Embryonic facial prominence (tissue), 1 donor: Measurements from ENCODE around the gene RFFL.
"Not testable (repeated sequence)": the region's sequence is repeated elsewhere in the genome, so short reads cannot be mapped to it uniquely, and the experiment has no call there.

ENCODE experiments used
- DNase-seq: peaks from one replicate; pipeline ENCODE4 v3.0.0-alpha.2; 2016; ENCODE audit errors: extremely low spot score

RFFL gene

DNA sequence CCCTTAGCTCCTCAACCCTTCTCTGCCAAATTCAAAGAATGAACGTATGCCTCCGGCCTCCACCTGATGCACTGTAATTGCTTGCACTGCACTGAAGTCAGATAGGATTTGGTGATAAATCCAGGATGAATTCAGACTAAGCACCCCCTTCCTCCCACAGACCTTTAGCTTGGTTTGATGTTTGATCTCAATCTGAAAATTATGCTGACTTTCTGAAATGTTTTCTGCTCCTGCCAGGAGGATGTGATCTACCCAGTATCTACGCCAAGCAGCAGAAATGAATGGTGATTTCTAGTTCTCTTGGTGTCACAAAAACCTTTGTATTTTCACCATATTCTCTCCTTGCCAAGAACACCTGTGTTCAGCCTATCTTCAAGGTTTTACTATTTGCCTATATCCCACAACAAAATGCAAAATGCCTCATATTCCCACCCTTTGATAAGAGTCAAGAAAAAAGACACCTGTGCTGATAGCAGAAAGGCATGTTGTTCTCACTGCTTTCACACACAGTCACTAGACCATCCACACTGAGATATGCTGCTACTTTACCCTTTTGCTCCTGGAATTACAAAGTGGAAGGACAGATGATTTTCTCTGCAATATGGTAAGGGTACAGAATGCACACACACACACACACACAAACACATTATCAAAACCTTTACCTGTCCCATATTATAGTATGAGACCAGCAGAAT lies 14.7 kb downstream of the RFFL start:
- DNase-seq, result no peak

DNA sequence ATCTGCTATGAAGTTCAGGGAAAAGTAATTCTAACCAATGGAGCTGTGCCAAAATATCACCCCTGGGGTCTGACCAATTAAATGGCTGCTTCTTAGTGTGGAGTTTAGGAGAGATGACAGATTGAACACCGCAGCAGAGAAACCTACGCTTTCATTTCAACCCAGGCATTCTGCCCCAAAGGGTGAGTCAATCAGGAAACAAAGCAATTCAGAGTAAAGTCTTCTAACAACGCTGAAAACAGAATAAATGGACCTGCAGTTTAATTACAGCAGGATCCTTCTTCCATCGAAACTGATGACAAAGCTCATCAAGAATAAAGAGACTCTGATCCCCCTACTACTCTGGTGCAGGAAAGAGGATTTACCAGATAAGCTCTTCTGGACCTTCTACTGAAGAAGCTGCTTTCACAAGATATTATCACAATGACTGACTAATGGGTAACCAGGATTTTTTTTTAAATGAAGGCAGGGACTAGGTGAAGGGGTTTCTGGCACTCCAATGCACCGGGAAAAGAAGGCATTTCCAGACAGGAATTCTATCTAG lies 16.7 kb downstream of the RFFL start:
- no peak for DNase-seq

DNA sequence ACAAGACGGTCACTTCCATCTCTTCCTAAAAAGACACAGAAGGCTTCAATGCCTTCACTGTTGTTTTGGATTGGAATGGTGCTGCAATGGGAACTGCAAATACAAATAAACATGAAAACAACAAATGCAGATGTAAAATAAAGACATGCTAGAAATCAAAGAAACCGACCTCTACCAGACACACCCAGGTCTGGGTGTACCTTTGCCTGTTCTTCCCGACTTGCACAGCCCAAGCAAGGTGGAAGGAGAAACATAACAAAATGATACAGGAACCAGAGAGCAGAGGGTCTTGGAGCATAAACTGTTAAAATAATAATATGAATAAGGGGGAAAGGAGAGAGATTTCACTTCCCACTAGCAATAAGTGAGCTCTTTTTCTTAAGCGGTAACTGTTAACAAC lies 17.3 kb downstream of the RFFL start:
- DNase-seq, result no peak

DNA sequence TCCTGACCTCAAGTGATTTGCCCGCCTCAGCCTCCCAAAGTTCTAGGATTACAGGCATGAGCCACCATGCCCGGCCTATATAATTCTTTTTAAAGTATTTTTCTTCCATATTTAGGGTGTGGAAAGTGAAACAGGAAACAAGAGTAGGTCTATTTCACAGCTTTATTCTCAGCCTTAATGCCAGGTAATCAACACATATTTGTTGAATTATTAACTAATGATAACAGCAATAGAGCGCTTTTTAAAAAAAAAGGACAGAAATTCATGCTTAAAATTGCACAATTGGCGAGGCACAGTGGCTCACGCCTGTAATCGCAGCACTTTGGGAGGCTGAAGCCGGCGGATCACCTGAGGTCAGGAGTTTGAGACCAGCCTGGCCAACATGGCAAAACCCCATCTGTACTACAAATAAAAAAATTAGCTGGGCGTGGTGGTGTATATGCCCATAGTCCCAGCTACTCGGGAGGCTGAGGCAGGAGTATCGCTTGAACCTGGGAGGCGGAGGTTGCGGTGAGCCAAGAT lies 18.0 kb downstream of the RFFL start:
- DNase-seq, result not testable (repeated sequence)

DNA sequence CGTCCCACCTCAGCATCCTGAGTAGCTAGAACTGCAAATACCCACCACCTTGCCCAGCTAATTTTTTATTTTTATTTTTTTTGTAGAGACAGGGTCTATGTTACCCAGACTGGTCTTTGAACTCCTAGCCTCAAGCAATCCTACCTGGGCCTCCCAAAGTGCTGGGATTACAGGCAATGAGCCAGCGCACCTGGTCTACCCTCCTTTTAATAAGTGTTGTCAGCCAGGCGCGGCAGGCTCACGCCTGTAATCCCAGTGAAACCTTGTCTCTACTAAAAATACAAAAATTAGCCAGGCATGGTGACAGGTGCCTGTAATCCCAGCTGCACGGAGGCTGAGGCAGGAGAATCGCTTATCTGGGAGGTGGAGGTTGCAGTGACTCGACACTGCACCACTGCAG lies 19.3 kb downstream of the RFFL start:
- no peak for DNase-seq

DNA sequence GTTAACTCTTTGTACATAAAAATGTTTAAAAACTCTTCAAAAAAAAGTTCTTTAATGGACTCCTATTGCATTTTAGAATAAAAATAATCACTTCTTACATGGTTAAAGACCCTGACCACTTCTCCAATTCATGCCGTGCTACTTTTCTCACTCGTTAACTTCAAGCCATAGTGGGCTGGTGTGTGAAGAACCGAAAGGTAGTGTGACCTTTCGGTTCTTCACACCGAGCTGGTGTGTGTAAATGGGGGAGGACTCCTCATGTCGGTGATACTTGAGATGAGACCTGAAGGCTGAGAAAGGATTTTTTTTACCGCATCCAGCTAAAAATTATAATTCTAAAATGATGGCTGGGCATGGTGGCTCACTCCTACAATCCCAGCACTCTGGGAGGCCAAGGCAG lies 22.1 kb downstream of the RFFL start:
- DNase-seq, result no peak

DNA sequence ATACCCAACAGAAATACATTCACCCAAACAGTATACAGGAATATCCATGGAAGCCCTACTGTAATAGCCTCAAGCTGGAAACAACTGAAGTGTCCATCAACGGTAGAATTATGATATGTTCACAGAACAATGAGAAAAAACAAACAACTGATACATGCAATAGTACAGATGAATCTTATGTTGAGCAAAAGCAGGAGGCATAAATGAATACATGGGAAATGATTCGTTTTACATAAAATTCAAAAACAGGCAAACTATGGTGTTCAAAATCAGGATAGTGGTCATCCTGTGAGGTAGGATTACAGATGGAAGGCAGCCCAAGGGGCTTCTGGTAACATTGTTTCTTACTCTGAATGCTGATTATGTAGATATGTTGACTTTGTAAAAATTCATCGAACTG lies 25.1 kb downstream of the RFFL start:
- DNase-seq, result no peak

DNA sequence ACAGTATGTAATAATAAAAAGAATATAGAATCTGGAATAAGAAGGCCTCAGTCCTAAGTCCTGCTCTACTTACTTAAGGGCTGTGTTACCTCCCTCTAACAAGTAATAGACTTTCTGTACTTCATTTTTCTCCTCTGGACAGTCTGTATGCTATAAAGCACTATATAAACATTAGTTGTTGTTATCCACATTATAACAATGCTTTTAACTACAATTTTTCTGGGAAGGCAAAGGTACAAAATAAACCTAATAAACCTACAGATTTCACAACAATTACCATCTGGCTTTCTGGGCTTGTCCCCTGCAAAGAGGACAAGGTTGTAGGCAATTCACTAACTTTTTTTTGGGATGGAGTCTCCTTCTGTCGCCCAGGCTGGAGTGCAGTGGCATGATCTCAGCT lies 32.7 kb downstream of the RFFL start:
- DNase-seq, result no peak

DNA sequence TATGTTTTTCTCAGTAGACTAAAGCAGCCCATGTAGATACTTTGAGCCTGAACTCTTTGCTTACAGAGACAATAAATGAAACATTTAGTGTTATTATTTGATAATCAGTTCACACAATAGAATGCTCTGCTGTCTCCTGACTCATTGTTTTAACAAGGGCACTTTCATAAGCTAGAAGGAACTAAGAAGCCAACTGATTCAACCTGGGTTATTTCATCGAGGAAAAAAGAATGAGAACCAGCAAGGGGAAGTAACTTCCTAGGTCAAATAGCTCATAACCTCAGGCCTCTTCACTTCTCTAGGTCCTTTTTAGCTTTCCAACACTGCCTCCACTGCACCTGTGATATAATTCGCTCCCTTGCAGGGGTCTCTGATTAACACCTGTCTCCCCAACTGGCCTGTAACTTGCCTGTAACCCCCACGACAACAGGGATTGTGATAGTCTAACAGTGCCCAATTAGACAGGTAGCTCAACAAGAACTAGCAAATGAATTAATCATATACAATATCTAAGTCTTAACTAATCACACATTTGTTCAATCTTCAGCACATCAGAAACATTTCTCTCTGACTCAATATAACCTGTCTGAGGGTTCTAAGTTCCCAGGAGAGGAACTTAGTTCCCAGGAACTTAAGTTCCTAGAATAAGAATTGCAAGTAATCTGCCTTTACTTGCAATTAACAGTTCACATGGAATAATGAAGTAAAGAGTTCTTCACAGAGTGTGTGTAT lies 34.8 kb downstream of the RFFL start:
- DNase-seq, result no peak

DNA sequence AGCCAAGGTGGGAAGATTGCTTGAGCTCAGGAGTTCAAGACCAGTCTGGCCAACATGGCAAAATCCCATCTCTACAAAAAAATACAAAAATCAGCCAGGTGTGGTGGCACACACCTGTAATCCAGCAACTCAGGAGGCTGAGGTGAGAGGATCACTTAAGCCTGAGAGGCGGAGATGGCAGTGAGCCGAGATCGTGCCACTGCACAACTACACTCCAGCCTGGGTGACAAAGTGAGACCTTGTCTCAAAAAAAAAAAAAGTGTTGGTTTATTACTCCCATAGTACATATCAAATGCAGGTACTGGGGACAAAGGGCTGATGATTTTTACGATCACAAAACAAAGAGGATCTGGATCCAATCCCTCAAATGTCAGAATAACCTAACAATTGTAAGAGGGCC lies 35.4 kb downstream of the RFFL start:
- DNase-seq, result not testable (repeated sequence)

DNA sequence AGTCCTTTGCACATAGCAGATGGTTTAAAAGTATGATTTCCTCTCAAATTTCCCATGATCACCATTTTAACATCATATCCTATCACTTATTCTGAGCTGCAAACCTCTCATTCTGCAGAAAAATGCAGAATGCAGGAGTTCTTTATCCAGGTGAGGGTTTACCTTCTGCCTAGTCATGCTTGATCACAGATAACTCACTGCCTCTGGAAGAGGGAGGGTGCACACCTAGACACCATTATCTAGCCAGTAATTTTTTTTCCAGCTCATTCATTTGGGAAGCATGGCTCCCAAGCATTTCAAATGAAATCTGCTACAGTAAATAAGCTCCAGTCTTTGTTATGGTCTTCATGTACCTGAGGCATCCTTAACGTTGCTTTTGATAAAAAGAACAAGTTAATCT lies 38.0 kb downstream of the RFFL start:
- DNase-seq, result no peak

DNA sequence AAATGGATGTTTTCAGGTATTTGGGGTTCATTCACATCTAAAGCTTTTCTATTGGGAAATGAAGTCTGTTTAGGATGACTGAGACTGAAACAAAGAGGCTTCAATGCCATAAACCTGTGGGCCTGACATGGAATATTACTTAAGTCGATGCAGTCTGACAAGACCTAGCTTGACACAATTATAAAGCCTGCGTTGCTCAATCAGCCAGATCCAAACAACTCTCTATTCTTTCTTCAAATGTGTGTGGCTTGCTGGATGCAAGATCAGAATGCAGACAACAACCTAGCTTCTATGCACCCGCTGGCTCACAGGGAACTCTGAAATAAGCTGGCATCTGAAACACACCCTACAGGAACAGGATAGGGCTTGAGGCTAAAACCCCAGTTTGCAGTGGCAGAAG lies 40.0 kb downstream of the RFFL start:
- no peak for DNase-seq

DNA sequence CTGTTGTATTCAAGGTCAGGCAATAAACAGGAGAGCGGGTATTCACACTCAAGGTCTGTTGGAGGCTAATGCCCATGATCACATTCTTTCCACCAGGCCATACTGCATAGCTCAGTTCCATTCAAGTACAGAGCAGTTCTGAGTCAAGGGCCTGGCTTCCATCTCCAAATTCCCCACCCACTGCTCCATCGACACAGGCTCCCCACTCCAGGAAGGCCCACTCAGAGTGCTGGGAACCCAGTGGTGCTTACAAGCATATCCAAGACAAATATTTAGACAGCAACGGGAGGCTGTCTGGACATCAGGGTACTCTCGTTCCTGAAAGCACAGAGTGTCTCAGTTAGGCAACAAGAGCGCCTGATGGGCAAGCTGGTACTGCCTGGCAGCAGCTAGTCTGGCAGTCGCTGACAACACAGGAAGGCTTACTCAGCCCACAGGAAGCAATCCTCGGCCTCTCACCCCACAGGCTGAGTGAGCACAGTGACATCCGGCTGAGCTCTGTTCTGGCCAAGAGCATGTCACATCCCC lies 40.9 kb downstream of the RFFL start:
- DNase-seq, result no peak

DNA sequence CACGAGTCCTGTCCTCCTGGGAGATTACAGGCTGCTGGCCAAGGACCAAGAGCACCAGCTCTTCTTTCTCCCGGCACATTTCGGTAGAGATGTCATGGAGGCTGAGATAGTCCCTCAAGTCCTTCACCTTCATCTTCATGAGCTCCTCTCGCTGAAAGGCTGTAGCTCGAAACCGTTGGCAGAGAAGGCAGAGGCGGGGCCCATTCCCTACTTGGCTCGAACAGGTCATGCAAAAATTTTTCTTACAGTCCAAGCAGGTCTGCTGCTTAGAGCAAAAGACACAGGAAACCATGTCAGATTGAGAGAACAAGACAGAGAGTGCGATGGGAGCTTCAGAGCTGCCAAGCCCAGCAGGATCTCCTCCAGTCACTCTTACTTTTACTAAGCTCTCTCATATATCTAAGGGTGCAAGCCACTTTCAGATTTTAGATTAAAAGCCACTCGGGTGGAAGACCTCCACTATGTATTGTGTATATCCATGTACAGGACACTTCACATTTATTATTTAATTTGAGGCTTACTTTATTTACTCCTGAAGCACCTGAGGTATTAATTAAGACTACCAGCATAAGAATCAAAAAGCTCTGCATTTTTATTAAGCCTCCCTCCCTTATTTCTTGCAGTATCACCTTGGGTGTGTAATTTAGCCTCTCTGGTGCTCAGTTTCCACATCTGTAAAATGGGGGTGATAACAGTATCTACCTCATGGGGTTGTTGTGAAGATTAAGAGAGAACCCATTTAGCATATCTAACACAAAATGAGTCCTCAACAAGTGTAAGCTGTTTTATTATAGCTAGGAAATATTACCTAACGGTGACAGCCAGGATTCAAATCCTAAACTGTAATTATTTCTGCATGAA lies 41.8 kb downstream of the RFFL start:
- no peak for DNase-seq

DNA sequence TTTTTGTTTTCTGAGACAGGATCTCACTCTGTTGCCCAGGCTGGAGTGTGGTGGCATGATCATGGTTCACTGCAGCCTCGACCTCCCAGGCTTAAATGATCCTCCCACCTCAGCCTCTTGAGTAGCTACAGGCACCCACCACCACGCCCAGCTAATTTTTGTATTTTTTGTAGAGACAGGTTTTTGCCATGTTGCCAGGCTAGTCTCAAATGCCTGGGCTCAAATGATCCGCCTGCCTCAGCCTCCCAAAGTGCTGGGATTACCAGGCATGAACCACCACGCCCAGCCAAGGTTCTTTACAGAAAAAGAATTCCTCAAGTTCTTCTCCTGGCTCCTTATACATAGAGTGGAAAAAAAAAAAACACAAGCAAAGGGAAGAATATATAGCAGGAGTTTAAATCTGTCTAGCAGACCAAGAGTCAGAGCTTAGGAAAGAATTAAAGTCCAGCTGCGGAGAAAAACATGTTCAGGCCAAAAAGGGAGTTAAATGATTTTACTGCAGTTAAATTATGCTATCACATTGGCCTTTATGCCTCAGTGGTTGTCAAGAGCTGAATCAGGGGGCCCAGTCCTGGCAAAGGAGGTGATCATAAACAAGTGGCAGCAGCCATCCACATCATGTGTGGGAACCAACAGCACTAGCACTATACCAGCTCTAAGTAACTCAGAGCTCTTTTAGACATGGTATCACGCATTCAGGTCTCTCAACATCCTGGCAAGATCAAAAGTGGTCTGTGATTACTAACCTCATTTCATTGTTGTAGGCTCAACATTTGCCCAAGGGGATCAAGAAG lies 43.9 kb downstream of the RFFL start:
- no peak for DNase-seq

DNA sequence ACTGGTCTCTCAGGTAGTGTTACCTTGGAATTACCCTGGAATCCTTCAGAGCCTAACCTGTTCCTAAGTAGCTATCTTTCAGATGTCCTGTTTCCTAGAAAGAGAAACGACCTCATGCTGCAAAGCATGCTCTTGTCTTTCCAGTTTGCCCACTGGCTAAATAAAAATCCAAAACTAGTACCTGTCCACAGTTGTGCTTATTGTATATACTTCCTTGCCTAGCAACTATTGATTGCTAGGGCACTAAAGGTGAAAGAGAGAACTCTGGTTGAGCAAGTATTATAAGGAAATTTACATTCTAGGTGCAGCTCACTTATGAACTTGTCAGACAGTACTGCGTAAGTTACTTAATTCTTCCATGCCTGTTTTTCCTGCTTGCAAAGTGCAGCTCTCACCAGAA lies 44.7 kb downstream of the RFFL start:
- DNase-seq, result no peak

DNA sequence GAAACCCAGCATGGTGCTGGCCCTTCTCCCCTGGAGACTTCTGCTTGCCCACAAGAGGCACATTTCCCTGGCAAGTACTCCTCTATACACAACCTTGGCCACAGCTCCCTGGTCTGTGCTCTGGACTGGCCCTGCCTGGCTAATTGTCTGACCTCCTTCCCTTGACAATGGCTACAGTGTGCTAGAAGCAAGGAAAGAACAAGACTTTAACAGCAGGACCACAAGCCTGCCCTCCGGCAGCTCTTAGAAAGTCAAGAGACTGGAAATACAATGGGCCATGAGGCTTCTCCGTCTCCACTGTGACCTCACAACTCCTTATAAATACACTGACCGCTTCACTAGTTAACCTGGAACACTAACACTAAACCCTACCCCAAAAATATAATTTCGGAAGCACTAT lies 46.5 kb downstream of the RFFL start:
- no peak for DNase-seq

DNA sequence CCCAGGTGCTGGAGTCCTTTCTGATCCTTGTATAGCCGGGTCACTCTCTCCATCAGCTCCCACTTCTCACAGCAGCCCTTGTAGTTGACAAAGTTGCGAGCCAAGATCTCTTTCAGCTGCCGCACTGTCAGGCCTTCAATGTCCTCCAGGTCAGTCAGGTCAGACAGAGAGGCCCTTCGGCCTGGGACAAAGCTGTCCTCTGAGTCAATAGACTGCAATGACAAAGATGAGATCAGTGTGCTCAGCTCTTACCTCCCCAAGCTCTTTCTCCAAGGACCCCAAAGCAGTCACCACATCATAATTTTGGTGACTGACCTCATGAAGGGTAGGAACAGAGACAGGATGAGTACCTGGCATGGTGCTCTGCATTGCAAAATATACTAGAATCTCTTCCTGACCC lies 47.1 kb downstream of the RFFL start:
- DNase-seq, result no peak

DNA sequence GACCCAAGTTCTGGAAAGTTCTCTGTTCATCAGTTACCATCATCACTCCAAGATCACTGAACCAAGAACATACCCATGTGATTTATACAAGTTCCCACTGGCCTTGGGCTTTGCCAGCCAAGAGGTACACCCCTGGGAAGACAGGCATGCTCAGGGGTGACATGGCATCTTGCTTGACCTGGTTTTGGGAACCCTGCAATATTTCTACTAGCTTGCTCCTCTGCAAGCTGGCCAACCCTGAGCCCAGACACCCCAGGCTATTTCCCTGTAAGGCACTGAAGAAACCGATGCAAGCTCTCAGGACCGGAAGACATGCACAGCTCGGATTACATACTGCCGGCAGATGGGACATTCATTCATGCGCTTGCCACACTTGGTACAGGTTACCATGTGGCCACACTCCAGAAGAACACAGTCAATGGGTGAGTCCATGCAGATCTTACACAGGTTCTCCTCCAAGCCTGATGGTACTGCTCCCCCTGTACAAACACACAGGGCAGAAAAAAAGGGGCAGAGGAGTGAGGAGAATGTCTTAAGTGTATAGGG lies 51.8 kb downstream of the RFFL start:
- no peak for DNase-seq

DNA sequence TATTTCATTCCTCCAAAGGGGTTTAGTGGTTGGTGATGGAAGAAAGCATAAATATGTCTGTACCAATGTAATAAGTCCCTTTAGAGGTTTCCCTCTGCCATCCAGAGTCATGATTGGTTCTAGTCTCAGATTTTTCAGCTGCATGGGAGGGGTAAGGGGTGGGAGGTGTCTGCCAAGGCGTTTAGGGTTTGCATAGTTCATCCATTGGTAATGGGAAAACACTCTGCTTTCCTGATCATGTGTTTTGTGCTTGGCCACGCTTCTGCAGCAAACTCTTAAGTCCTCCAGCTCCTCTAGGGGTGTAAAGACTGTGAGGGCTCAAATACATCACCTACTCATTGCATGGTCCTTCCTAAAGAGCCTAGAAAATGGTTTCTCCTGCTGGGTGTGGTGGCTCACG lies 53.4 kb downstream of the RFFL start:
- DNase-seq, result no peak

DNA sequence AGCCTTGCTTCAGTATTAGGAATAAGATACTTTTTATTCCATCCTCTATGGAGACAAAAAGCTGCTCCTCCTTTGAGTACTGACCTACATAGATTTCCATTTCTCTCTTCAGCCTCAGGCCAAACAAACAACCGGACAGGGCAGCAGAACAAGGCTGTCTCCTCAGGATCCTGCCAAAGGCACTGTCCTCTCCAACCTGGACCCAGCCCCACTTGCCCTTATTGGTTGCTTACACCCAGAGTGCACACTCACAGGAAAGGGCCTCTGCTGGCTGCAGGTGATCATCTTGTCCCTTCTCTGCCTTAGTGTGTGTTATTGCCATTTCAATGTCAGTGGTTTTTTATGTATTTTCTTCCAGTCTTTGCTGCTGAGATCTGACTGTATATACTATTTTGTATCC lies 56.5 kb downstream of the RFFL start:
- no peak for DNase-seq
